H1 (cell line): ENCODE data around the gene OOSP4A. TPM values are rescaled to one million over a fixed set of nuclear protein-coding genes. Genes with fewer than 3 reads are reported as not detected.

Experiments used
- HDAC6 ChIP-seq: IDR thresholded peaks from one replicate; pipeline ENCODE4 v1.7.1; 2012; ENCODE audit warnings: low read depth, mild to moderate bottlenecking, inconsistent platforms, low read length, moderate library complexity
- SIN3A ChIP-seq, 2 experiments: IDR thresholded peaks in 1 of 2; conservative IDR thresholded peaks in 1 of 2; 2 replicates each; pipeline ENCODE4 v1.6.1; 2011 to 2012; ENCODE audit warnings: low read length in 2 of 2, improper control_type of control experiment in 1 of 2, low read depth in 1 of 2, mild to moderate bottlenecking in 1 of 2
- polyA plus RNA-seq, 7 experiments: library from polyadenylated mRNA; depleted of rRNA in 3 of 7; stranded (reverse) in 5 of 7; unstranded in 2 of 7; fragments of >200 nt in 5 of 7; fragments of 200-250 nt in 2 of 7; gene quantifications; 1 replicate in 5 of 7; 2 replicates in 1 of 7; 4 replicates in 1 of 7; pipeline versions ENCODE4 v1.2.1 to v1.2.3, GENCODE V29; 2011 to 2013; ENCODE audit warnings: missing spikeins in 2 of 7, mixed read lengths in 2 of 7
- total RNA-seq: library from RNA; stranded (reverse); fragmentation: NEBNext Ultra II Directional; extraction: Animal tissue kit (Norgen Biotek cat#: 25700); gene quantifications from 2 replicates; pipeline ENCODE4 v1.2.1, GENCODE V29; 2021

The OOSP4A gene
- total and polyA plus RNA-seq, 2 of the 8 experiments (the other 6 are each of a cell fraction or from before 2014, with no cell fraction given): not detected

DNA sequence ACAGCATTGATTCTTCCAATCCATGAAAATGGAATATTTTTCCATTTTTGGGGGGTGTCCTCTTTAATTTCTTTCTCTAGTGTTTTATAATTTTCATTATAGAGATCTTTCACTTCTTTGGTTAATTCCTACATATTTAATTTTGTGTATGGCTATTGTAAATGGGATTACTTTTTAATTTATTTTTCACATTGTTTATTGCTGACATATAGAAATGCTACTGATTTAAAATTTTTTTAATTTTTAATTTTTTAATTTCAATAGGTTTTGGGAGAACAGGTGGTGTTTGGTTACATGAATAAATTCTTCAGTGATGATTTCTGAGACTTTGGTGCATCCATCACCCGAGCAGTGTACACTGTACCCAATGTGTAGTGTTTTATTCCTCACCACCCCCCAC lies 26.6 kb downstream of the OOSP4A start (continued):
- TF ChIP-seq HDAC6 (no peak), SIN3A (conservative IDR thresholded peaks at IDR 0.05 in 1 of 2, IDR thresholded peaks at IDR 0.05 in 1 of 2; ENCODE audit: low read depth in 1 of 2, low read length in 2 of 2) (no peak)
